CD14-positive monocyte (primary cell): ENCODE data around the gene RAB21. TPM values are rescaled to one million over a fixed set of nuclear protein-coding genes. Genes with fewer than 3 reads are reported as not detected.

ENCODE experiments used
- DNase-seq, 3 donors: peaks; one replicate each; pipeline ENCODE4 v3.0.0-alpha.2; 2011 to 2022
- H2AFZ ChIP-seq: 2 replicates; pipeline ENCODE4 v1.6.0; 2012; ENCODE audit warnings: mild to moderate bottlenecking, low read depth, low read length, inconsistent platforms; ENCODE audit not compliant: insufficient read depth, poor library complexity, severe bottlenecking
- H3K27ac ChIP-seq, 2 donors: 1 replicate in 1 of 2; 2 replicates in 1 of 2; pipeline ENCODE4 v1.5.1; 2012 to 2013; ENCODE audit warnings: low read length in 2 of 2, control low read depth in 1 of 2, inconsistent platforms in 1 of 2, low read depth in 1 of 2, mild to moderate bottlenecking in 1 of 2
- H3K27me3 ChIP-seq, 2 donors: one replicate each; pipeline versions ENCODE4 v1.6.0 to v1.6.1; 2011 to 2013; ENCODE audit warnings: low read length in 2 of 2; ENCODE audit not compliant: control insufficient read depth in 2 of 2, insufficient read depth in 2 of 2
- H3K36me3 ChIP-seq, 2 donors: replicated peaks in 1 of 2; 1 replicate in 1 of 2; 2 replicates in 1 of 2; pipeline versions ENCODE4 v1.5.1 to v1.6.1; 2012 to 2013; ENCODE audit warnings: low read length in 2 of 2, control low read depth in 1 of 2, inconsistent platforms in 1 of 2, mild to moderate bottlenecking in 1 of 2; ENCODE audit not compliant: insufficient read depth in 2 of 2, control insufficient read depth in 1 of 2
- H3K4me1 ChIP-seq, 2 donors: 1 replicate in 1 of 2; 2 replicates in 1 of 2; pipeline versions ENCODE4 v1.5.1 to v1.6.1; 2012 to 2013; ENCODE audit warnings: low read length in 2 of 2, control low read depth in 1 of 2, inconsistent platforms in 1 of 2, mild to moderate bottlenecking in 1 of 2, moderate library complexity in 1 of 2; ENCODE audit not compliant: insufficient read depth in 2 of 2, control insufficient read depth in 1 of 2
- H3K4me2 ChIP-seq: replicated peaks from 2 replicates; pipeline ENCODE3; 2012; ENCODE audit warnings: low read length, moderate library complexity, mild to moderate bottlenecking; ENCODE audit not compliant: poor library complexity, severe bottlenecking; ENCODE audit errors: extremely low read depth
- H3K4me3 ChIP-seq, 3 experiments: fragments of 200-600 bp in 1 of 3; sonication (generic) in 1 of 3; replicated peaks in 1 of 3; 1 replicate in 2 of 3; 2 replicates in 1 of 3; pipeline ENCODE4 v1.5.1; 2011 to 2013; ENCODE audit warnings: low read length in 3 of 3, mild to moderate bottlenecking in 3 of 3, control low read depth in 2 of 3, low read depth in 2 of 3, inconsistent platforms in 1 of 3, moderate library complexity in 1 of 3
- H3K79me2 ChIP-seq: 2 replicates; pipeline ENCODE4 v1.6.0; 2012; ENCODE audit warnings: mild to moderate bottlenecking, control low read depth, inconsistent platforms, low read length, moderate library complexity; ENCODE audit not compliant: insufficient read depth
- H3K9ac ChIP-seq: 2 replicates; pipeline ENCODE4 v1.6.0; 2017; ENCODE audit warnings: low read length, mild to moderate bottlenecking; ENCODE audit not compliant: insufficient read depth, poor library complexity, severe bottlenecking
- H3K9me3 ChIP-seq, 2 donors: replicated peaks in 1 of 2; 1 replicate in 1 of 2; 2 replicates in 1 of 2; pipeline versions ENCODE4 v1.5.1 to v1.6.1; 2012 to 2013; ENCODE audit warnings: low read length in 2 of 2, control low read depth in 1 of 2; ENCODE audit not compliant: control insufficient read depth in 1 of 2, insufficient read depth in 1 of 2
- H4K20me1 ChIP-seq: 2 replicates; pipeline ENCODE4 v1.6.0; 2012; ENCODE audit warnings: mild to moderate bottlenecking, low read length, control low read depth, moderate library complexity; ENCODE audit not compliant: insufficient read depth
- H3K27ac Mint-ChIP-seq, 7 donors: one replicate each; pipeline ENCODE4 v1.8.0; 2020; ENCODE audit warnings: mild to moderate bottlenecking in 7 of 7, mixed read lengths in 7 of 7, moderate library complexity in 6 of 7, inconsistent platforms in 2 of 7
- H3K27me3 Mint-ChIP-seq, 3 donors: one replicate each; pipeline ENCODE4 v1.8.0; 2021 to 2022; ENCODE audit warnings: low read depth in 3 of 3, mild to moderate bottlenecking in 3 of 3, mixed read lengths in 3 of 3, moderate library complexity in 3 of 3, inconsistent platforms in 1 of 3
- H3K36me3 Mint-ChIP-seq, 2 donors: one replicate each; pipeline ENCODE4 v1.8.0; 2020; ENCODE audit warnings: mixed read lengths in 2 of 2, inconsistent platforms in 1 of 2, mild to moderate bottlenecking in 1 of 2
- H3K4me1 Mint-ChIP-seq: one replicate; pipeline ENCODE4 v1.8.0; 2020; ENCODE audit warnings: mild to moderate bottlenecking, mixed read lengths
- H3K4me3 Mint-ChIP-seq, 2 donors: one replicate each; pipeline ENCODE4 v1.8.0; 2020; ENCODE audit warnings: mild to moderate bottlenecking in 2 of 2, mixed read lengths in 2 of 2, moderate library complexity in 1 of 2
- H3K9me3 Mint-ChIP-seq, 7 donors: one replicate each; pipeline ENCODE4 v1.8.0; 2020 to 2022; ENCODE audit warnings: mixed read lengths in 7 of 7, mild to moderate bottlenecking in 6 of 7, moderate library complexity in 6 of 7, inconsistent platforms in 2 of 7
- CTCF ChIP-seq: fragments of 200-600 bp; IDR thresholded peaks from one replicate; pipeline ENCODE4 v1.8.0; 2022; ENCODE audit warnings: antibody characterized with exemption, mild to moderate bottlenecking
- WGBS: methylation state at CpG from one replicate; pipeline ENCODE4 v1.1.5; 2013; ENCODE audit warnings: missing lambda C conversion rate; ENCODE audit not compliant: insufficient coverage; 5-methylcytosine and 5-hydroxymethylcytosine counted together
- intact Hi-C, 2 donors: fragments of 100-400 bp; cut with micrococcal nuclease; formaldehyde crosslinking; loops; one replicate each; pipeline versions ENCODE4 v1.15.0 to v1.15.1; 2023
- polyA plus RNA-seq, 3 donors: library from polyadenylated mRNA; depleted of rRNA in 1 of 3; unstranded in 2 of 3; stranded (reverse) in 1 of 3; fragments of 300-500 nt in 2 of 3; fragments of >200 nt in 1 of 3; fragmentation: Illumina TruSeq in 2 of 3; gene quantifications; 1 replicate in 2 of 3; 2 replicates in 1 of 3; pipeline ENCODE4 v1.2.3, GENCODE V29; 2012 to 2021

Gene RAB21
- polyA plus RNA-seq, 3 donors = 10.8 to 36.0 (median 31.1) TPM

- no peak overlapping the region for H3K27ac Mint-ChIP-seq
Observed at GRCh38 chr12:71766202-71766601, 11.5 kb downstream of the RAB21 start.

GRCh38 chr12:71767183-71767582 lies 12.5 kb downstream of the RAB21 start:
- Mint-ChIP-seq H3K36me3 (peaks cover 24 to 42% of the 10 kb centered on the region in 2 donors), H3K27me3 (peaks cover 0 to 1% (median 0%) of the 10 kb centered on the region in 3 donors), H3K4me1 (peaks cover 18% of the 10 kb centered on the region), H3K27ac (peak overlapping the region in 3 of 7 donors; percentile 13 to 59 (median 13)), H3K9me3 (peaks cover 0 to 9% (median 0%) of the 10 kb centered on the region in 7 donors), H3K4me3 (no peak overlapping the region)
- peaks cover 91% of the 10 kb centered on the region for H4K20me1 ChIP-seq
- peaks cover 99% of the 10 kb centered on the region for H3K79me2 ChIP-seq
- peaks cover 19 to 27% of the 10 kb centered on the region in 2 donors for H3K36me3 ChIP-seq
- no peaks in the 10 kb centered on the region for H3K27me3 ChIP-seq
- no peak overlapping the region for H3K4me2 ChIP-seq
- H3K9ac ChIP-seq = no peak overlapping the region
- no peak for DNase-seq
- no peak overlapping the region for H3K27ac ChIP-seq
- intact Hi-C loops = no loop called here
- WGBS = 100% methylated on average over 1 of the region's 5 CpGs
- no peak overlapping the region for H3K4me3 ChIP-seq
- H3K4me1 ChIP-seq = no peaks in the 10 kb centered on the region
- no peak for TF ChIP-seq CTCF
- no peak overlapping the region for H2AFZ ChIP-seq
- H3K9me3 ChIP-seq = peaks cover 0 to 3% of the 10 kb centered on the region in 2 donors

More at GRCh38 chr12:71766202-71766601, 11.5 kb downstream of the RAB21 start:
- Histone ChIP-seq H3K27me3 (no peaks in the 10 kb centered on the region), H3K36me3 (peaks cover 14 to 18% of the 10 kb centered on the region in 2 donors), H3K9me3 (peaks cover 0 to 8% of the 10 kb centered on the region in 2 donors), H2AFZ (no peak overlapping the region), H3K4me3 (no peak overlapping the region), H3K79me2 (peaks cover 99% of the 10 kb centered on the region), H3K4me2 (no peak overlapping the region), H3K27ac (no peak overlapping the region), H3K4me1 (no peaks in the 10 kb centered on the region), H3K9ac (no peak overlapping the region), H4K20me1 (peaks cover 82% of the 10 kb centered on the region)
- Mint-ChIP-seq H3K27me3 (peaks cover 0 to 1% (median 0%) of the 10 kb centered on the region in 3 donors), H3K4me1 (peaks cover 18% of the 10 kb centered on the region), H3K9me3 (peaks cover 0 to 12% (median 5%) of the 10 kb centered on the region in 7 donors), H3K4me3 (no peak overlapping the region), H3K36me3 (peaks cover 20 to 34% of the 10 kb centered on the region in 2 donors)
- no peak for DNase-seq
- intact Hi-C loops = no loop called here
- no peak for TF ChIP-seq CTCF
- WGBS = no CpG with 5 or more reads among the region's 2 CpGs
